Prostate gland (tissue), 2 donors: ENCODE data around the gene TGFBR3.

Experiments
- POLR2AphosphoS5 ChIP-seq: sonication (generic); formaldehyde crosslinking; IDR thresholded peaks from one replicate; pipeline ENCODE4 v1.6.1; 2017; ENCODE audit warnings: antibody characterized with exemption
- TF ChIP-seq, protein P1 (sequence below), 4 experiments: fragments of 200-600 bp in 2 of 4; fragments of 450-650 bp in 2 of 4; sonication (generic) in 2 of 4; IDR thresholded peaks; 1 replicate in 3 of 4; 2 replicates in 1 of 4; pipeline ENCODE4 v1.5.1; 2016 to 2019; ENCODE audit warnings: antibody characterized with exemption in 4 of 4, mild to moderate bottlenecking in 2 of 4, moderate library complexity in 2 of 4

DNA sequence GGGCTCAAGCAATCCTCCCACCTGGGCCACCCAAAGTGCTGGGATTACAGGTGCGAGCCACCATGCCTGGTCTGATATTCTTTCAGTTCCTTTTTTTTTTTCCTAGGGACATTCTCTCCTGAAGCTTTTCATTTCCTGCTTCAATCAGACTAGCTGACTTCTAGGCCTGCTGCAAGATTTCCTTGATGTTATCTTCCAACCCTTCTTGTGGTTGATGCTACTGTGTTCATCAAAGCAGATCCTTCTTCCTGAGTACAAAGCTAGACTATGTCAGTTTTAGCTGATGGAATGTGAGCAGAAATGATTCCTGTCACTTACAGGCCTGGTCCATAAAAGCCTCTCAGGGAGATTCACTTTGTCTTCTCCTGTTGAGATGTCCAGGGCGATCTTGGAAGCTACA is 238.9 kb downstream of the TGFBR3 start:
- TF ChIP-seq, protein P1, sequence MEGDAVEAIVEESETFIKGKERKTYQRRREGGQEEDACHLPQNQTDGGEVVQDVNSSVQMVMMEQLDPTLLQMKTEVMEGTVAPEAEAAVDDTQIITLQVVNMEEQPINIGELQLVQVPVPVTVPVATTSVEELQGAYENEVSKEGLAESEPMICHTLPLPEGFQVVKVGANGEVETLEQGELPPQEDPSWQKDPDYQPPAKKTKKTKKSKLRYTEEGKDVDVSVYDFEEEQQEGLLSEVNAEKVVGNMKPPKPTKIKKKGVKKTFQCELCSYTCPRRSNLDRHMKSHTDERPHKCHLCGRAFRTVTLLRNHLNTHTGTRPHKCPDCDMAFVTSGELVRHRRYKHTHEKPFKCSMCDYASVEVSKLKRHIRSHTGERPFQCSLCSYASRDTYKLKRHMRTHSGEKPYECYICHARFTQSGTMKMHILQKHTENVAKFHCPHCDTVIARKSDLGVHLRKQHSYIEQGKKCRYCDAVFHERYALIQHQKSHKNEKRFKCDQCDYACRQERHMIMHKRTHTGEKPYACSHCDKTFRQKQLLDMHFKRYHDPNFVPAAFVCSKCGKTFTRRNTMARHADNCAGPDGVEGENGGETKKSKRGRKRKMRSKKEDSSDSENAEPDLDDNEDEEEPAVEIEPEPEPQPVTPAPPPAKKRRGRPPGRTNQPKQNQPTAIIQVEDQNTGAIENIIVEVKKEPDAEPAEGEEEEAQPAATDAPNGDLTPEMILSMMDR (IDR thresholded peaks at IDR 0.05): no peak
- TF ChIP-seq POLR2AphosphoS5: no peak
